KMS-11 (cell line): ENCODE results near the gene GPR173.

Experiments
- H2AFZ ChIP-seq: fragments of 200-600 bp; sonication (generic); 2 replicates; pipeline ENCODE4 v1.6.1; 2016; ENCODE audit warnings: antibody characterized with exemption, mixed run types, low read depth
- H3K27ac ChIP-seq: fragments of 200-600 bp; sonication (generic); 2 replicates; pipeline ENCODE4 v1.6.1; 2016; ENCODE audit warnings: mild to moderate bottlenecking, mixed run types
- H3K27me3 ChIP-seq: fragments of 200-600 bp; sonication (generic); 2 replicates; pipeline ENCODE4 v1.6.1; 2017; ENCODE audit warnings: mild to moderate bottlenecking, low read depth, mixed run types, moderate library complexity; ENCODE audit not compliant: insufficient read depth
- H3K36me3 ChIP-seq: fragments of 200-600 bp; sonication (generic); 2 replicates; pipeline ENCODE4 v1.6.1; 2017; ENCODE audit warnings: mild to moderate bottlenecking, mixed run types; ENCODE audit not compliant: insufficient read depth
- H3K4me1 ChIP-seq: fragments of 200-600 bp; sonication (generic); 2 replicates; pipeline ENCODE4 v1.6.1; 2016; ENCODE audit warnings: mild to moderate bottlenecking, low read depth, mixed run types; ENCODE audit not compliant: poor library complexity, severe bottlenecking
- H3K4me2 ChIP-seq: fragments of 200-600 bp; sonication (generic); 2 replicates; pipeline ENCODE4 v1.7.0; 2016; ENCODE audit warnings: mild to moderate bottlenecking, mixed run types
- H3K4me3 ChIP-seq: fragments of 200-600 bp; sonication (generic); IDR thresholded peaks from 2 replicates; pipeline ENCODE4 v1.6.1; 2017; ENCODE audit warnings: low read depth, low read length, mixed read lengths; ENCODE audit not compliant: insufficient read depth
- H3K79me2 ChIP-seq: fragments of 200-600 bp; sonication (generic); 2 replicates; pipeline ENCODE4 v1.6.1; 2016; ENCODE audit warnings: low read depth, mixed run types; ENCODE audit not compliant: insufficient read depth
- H3K9ac ChIP-seq: fragments of 200-600 bp; sonication (generic); 2 replicates; pipeline ENCODE4 v1.6.1; 2016; ENCODE audit warnings: mild to moderate bottlenecking, mixed run types
- H4K20me1 ChIP-seq: fragments of 200-600 bp; sonication (generic); 2 replicates; pipeline ENCODE4 v1.6.1; 2016; ENCODE audit warnings: mild to moderate bottlenecking, mixed run types; ENCODE audit not compliant: insufficient read depth
- TF ChIP-seq, protein P1 (sequence below): fragments of 200-600 bp; sonication (generic); conservative IDR thresholded peaks from 2 replicates; pipeline ENCODE4 v1.6.1; 2017; ENCODE audit warnings: low read depth, mild to moderate bottlenecking, antibody characterized with exemption, low read length, moderate library complexity, mixed read lengths

The GPR173 gene

DNA sequence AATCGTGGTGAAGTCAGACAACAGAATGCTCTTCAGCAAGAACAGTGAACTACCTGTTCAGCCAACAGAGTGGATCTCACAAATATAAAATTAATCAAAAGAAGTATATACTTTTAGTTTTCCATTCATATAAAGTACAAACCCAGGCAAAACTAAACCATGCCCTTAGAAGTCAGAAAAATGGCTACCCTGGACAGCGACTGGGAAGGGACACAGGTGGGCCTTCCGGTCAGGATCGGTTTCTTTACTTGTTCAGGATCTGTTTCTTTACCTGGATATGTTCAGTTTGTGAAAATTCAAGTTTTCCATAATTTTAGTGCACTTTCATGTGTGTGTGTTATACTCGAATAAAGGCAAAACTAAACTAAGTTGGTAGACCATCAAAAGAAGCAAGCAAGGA lies 12.4 kb upstream of the GPR173 start:
- no peaks in the 10 kb centered on the region for H3K4me1 ChIP-seq
- TF ChIP-seq, protein P1, sequence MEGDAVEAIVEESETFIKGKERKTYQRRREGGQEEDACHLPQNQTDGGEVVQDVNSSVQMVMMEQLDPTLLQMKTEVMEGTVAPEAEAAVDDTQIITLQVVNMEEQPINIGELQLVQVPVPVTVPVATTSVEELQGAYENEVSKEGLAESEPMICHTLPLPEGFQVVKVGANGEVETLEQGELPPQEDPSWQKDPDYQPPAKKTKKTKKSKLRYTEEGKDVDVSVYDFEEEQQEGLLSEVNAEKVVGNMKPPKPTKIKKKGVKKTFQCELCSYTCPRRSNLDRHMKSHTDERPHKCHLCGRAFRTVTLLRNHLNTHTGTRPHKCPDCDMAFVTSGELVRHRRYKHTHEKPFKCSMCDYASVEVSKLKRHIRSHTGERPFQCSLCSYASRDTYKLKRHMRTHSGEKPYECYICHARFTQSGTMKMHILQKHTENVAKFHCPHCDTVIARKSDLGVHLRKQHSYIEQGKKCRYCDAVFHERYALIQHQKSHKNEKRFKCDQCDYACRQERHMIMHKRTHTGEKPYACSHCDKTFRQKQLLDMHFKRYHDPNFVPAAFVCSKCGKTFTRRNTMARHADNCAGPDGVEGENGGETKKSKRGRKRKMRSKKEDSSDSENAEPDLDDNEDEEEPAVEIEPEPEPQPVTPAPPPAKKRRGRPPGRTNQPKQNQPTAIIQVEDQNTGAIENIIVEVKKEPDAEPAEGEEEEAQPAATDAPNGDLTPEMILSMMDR = no peak
- H3K27ac ChIP-seq = no peak overlapping the region
- no peaks in the 10 kb centered on the region for H3K79me2 ChIP-seq
- H3K27me3 ChIP-seq = no peaks in the 10 kb centered on the region
- H3K4me2 ChIP-seq = no peak overlapping the region
- no peaks in the 10 kb centered on the region for H4K20me1 ChIP-seq
- H2AFZ ChIP-seq = no peak overlapping the region
- H3K4me3 ChIP-seq = no peak overlapping the region
- H3K36me3 ChIP-seq = no peaks in the 10 kb centered on the region
- no peak overlapping the region for H3K9ac ChIP-seq

DNA sequence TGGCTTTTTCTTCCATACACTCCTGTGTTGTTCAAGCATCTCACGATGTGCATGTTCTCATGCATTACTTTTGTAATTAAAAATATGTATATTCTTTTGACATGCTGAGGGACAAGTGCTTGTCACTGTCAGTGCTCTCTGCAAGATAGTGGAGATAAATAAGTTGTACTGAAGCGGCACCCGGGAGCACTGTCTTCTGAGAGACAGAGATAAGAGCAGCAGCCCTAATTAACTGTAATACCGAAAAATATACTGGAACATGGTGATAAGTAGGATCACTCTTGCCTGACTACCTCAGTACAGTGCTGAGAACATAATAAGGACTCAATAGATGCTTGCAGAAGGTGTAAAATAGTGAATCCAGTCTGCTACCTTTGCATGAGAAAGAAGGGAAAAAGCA lies 9.4 kb upstream of the GPR173 start:
- Histone ChIP-seq H3K4me3 (no peak overlapping the region), H3K4me2 (no peak overlapping the region), H4K20me1 (no peaks in the 10 kb centered on the region), H3K4me1 (no peaks in the 10 kb centered on the region), H3K79me2 (no peaks in the 10 kb centered on the region), H3K27ac (no peak overlapping the region), H3K36me3 (no peaks in the 10 kb centered on the region), H3K27me3 (no peaks in the 10 kb centered on the region), H2AFZ (no peak overlapping the region), H3K9ac (no peak overlapping the region)
- TF ChIP-seq, protein P1 = no peak

DNA sequence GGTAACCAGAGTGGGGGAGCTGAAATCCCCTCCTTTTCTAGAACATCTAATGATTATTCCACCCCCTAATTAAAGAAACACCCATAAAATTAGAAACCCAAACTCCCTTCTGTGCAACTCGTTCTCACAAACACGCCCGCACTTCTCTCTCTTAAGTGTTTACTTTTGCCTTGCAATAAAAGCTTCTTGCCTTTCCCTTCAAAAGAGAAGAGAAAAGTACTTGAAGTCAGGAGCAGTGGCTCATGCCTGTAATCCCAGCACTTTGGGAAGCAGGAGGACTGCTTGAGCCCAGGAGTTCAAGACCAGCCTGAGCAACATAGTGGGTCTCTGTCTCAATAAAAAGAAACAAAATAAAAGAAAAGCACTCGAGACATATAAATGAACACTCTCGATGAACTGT lies 3.6 kb upstream of the GPR173 start:
- no peak overlapping the region for H3K27ac ChIP-seq
- TF ChIP-seq, protein P1 = no peak

DNA sequence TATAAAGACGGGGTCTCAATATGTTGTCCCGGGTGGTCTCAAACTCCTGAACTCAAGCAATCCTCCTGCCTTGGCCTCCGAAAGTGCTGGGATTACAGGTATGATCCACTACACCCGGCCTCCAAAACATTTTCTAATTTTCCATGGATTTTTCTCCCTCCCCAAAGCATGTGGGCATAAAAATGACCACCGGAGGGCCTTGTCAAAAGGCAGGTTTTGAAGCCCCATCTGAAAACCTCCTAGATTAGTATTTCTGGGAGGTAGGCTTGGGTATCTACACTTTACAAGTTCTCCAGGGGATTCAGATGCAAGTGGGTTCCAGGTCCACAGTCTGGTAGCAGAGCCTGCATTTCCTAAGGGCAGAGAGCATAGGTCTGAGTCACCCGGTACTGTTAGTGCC lies 1.4 kb upstream of the GPR173 start:
- no peak overlapping the region for H3K27ac ChIP-seq
- no peak overlapping the region for H3K4me2 ChIP-seq
- TF ChIP-seq, protein P1 = no peak

More for the DNA sequence above, 3.6 kb upstream of the GPR173 start:
- H3K9ac ChIP-seq = no peak overlapping the region
- H3K4me3 ChIP-seq = no peak overlapping the region
- no peaks in the 10 kb centered on the region for H4K20me1 ChIP-seq
- H3K4me1 ChIP-seq = no peaks in the 10 kb centered on the region
- no peaks in the 10 kb centered on the region for H3K27me3 ChIP-seq
- H3K4me2 ChIP-seq = no peak overlapping the region
- H3K36me3 ChIP-seq = no peaks in the 10 kb centered on the region
- no peaks in the 10 kb centered on the region for H3K79me2 ChIP-seq
- H2AFZ ChIP-seq = no peak overlapping the region

More for the DNA sequence above, 1.4 kb upstream of the GPR173 start:
- Histone ChIP-seq H3K9ac (no peak overlapping the region), H3K36me3 (no peaks in the 10 kb centered on the region), H3K4me3 (no peak overlapping the region), H4K20me1 (no peaks in the 10 kb centered on the region), H2AFZ (no peak overlapping the region), H3K4me1 (no peaks in the 10 kb centered on the region), H3K79me2 (no peaks in the 10 kb centered on the region), H3K27me3 (no peaks in the 10 kb centered on the region)
